Heart left ventricle (tissue), 16 donors: ENCODE results near the gene KHK. TPM values are rescaled to one million over a fixed set of nuclear protein-coding genes. Genes with fewer than 3 reads are reported as not detected.

Source experiments
- ATAC-seq, 4 donors: fragments of 200-7000 bp; cut with Tn5 transposase; one replicate each; pipeline ENCODE4 v1.9.1; 2020 to 2022; ENCODE audit warnings: moderate library complexity in 4 of 4, mild to moderate bottlenecking in 3 of 4, moderate number of reproducible peaks in 1 of 4
- DNase-seq, 5 donors: peaks; one replicate each; pipeline ENCODE4 v3.0.0-alpha.2; 2020
- H3K27ac ChIP-seq, 12 donors: fragments of 200-600 bp; sonication (generic) in 4 of 12; one replicate each; pipeline versions ENCODE4 v1.5.0 to v1.8.0; 2016 to 2022; ENCODE audit warnings: mild to moderate bottlenecking in 2 of 12
- H3K27me3 ChIP-seq, 9 donors: fragments of 200-600 bp; sonication (generic) in 2 of 9; one replicate each; pipeline versions ENCODE4 v1.5.1 to v1.8.0; 2016 to 2022; ENCODE audit warnings: mild to moderate bottlenecking in 3 of 9
- H3K36me3 ChIP-seq, 9 donors: fragments of 200-600 bp; sonication (generic) in 2 of 9; one replicate each; pipeline versions ENCODE4 v1.5.0 to v1.8.0; 2018 to 2022; ENCODE audit warnings: mild to moderate bottlenecking in 2 of 9
- H3K4me1 ChIP-seq, 12 donors: fragments of 200-600 bp; sonication (generic) in 4 of 12; one replicate each; pipeline versions ENCODE4 v1.5.0 to v1.8.0; 2016 to 2022; ENCODE audit warnings: mild to moderate bottlenecking in 3 of 12
- H3K4me3 ChIP-seq, 12 donors: fragments of 200-600 bp; sonication (generic) in 4 of 12; one replicate each; pipeline versions ENCODE4 v1.5.0 to v1.8.0; 2017 to 2022; ENCODE audit warnings: mild to moderate bottlenecking in 9 of 12, moderate library complexity in 4 of 12
- H3K9me3 ChIP-seq, 12 donors: fragments of 200-600 bp; sonication (generic) in 4 of 12; one replicate each; pipeline versions ENCODE4 v1.5.0 to v1.8.0; 2016 to 2022; ENCODE audit warnings: mild to moderate bottlenecking in 1 of 12
- CTCF ChIP-seq, 12 donors: fragments of 200-600 bp; sonication (generic) in 4 of 12; IDR thresholded peaks; one replicate each; pipeline versions ENCODE4 v1.5.0 to v1.8.0; 2018 to 2022; ENCODE audit warnings: antibody characterized with exemption in 12 of 12, mild to moderate bottlenecking in 5 of 12
- POLR2A ChIP-seq, 2 donors: fragments of 450-650 bp; IDR thresholded peaks; one replicate each; pipeline ENCODE4 v1.6.1; 2017; ENCODE audit warnings: antibody characterized with exemption in 2 of 2, mild to moderate bottlenecking in 2 of 2, moderate library complexity in 2 of 2
- WGBS, 4 donors: extraction: QIAGEN DNeasy Blood & Tissue Kit in 2 of 4; methylation state at CpG; one replicate each; pipeline versions ENCODE4 v1.1.5 to v1.1.7; 2013 to 2018; 5-methylcytosine and 5-hydroxymethylcytosine counted together
- intact Hi-C, 10 donors: fragments of 100-400 bp; cut with DNase I; formaldehyde crosslinking; loops; one replicate each; pipeline versions ENCODE4 v1.11.1 to v1.14.2; 2022
- polyA plus RNA-seq, 2 donors: library from polyadenylated mRNA; stranded (reverse); fragments of 200-250 nt; gene quantifications; one replicate each; pipeline ENCODE4 v1.2.3, GENCODE V29; 2013
- total RNA-seq, 9 donors: library from RNA; depleted of rRNA in 2 of 9; stranded (reverse); fragments of >200 nt in 2 of 9; fragmentation: NEBNext Ultra II Directional in 3 of 9; extraction: Animal tissue kit (Norgen Biotek cat#: 25700) in 3 of 9; gene quantifications; one replicate each; pipeline versions ENCODE4 v1.1.0 to v1.2.4, GENCODE V29; 2016 to 2023
- donor health status: ischemic (EF 13 %, LVEDD 7.1; RV severe dilation, severe dysfunction).
- donor health status: healthy with polysubstance abuse.
- donor health status: DM: no; HTN: yes; CAD: no.
- donor health status: DM: no; HTN: no; CAD: no.
- donor health status: ischemic (EF 25% LVEDD 6.9; RV normal size, moderate dysfunction).
- donor health status: ischemic (EF 25% LVEDD 5.7; RV mildly dilated, moderate dysfunction).
- donor health status: healthy.
- donor health status: DM: yes; HTN: yes; CAD: no.
- donor health status: ischemic (EF 35%, LVEDD 5.7; RV mildly dilated, moderate dysfunction).
- donor health status: nonischemic (EF 11% LVEDD 7.7; RV severe dilation, severe dysfunction).
- donor health status: DM: yes; HTN: yes; CAD: no.
- donor health status: PGD.
- donor health status: ischemic (EF 29% LVEDD 5.4; RV normal size, mild dysfunction).
- donor health status: nonischemic (EF 23%, LVEDD 6.1; RV moderate dilation, normal function).

KHK gene
- total and polyA plus RNA-seq, 11 donors, result 0.89 to 3.9 (median 1.8) TPM

DNA sequence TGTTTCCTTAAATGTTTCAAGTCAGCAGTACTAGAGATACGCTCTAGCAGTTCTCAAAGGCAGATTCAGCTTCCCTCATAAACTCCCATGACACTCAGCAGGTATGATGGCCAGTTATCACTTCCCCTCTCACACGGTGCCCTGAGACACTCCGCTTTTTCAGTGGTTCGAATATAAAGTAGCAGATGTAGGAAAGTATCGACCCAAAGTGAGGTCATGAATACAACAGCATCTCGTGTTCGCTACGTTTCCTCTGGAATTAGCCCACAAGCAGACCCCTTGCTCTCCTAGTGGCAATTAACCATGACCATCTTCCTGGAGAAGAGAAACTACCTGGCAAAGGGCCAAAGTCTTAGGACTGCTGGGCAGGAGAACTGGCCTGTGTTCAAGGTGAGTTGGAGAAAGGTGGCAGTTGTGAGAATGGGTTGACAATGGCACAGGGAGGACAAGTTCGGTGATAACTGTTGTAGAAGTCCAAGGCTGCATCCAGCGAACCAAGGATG is 44.4 kb upstream of the KHK start:
- intact Hi-C loops, result no loop called here
- H3K36me3 ChIP-seq, result peaks cover 0 to 59% (median 45%) of the 10 kb centered on the region in 9 donors
- TF ChIP-seq CTCF (IDR thresholded peaks at IDR 0.05), result no peak
- no peak for TF ChIP-seq POLR2A (IDR thresholded peaks at IDR 0.05)
- 76 to 79% (median 78%) methylated on average over 10 of the region's 10 CpGs for WGBS, 4 donors
- peaks cover 0 to 10% (median 0%) of the 10 kb centered on the region in 12 donors for H3K4me1 ChIP-seq
- H3K4me3 ChIP-seq, result no peak overlapping the region
- H3K27me3 ChIP-seq, result no peaks in the 10 kb centered on the region
- H3K9me3 ChIP-seq, result no peaks in the 10 kb centered on the region
- ATAC-seq, result peak in 1 of 4 donors; percentile 3
- peak overlapping the region in 1 of 12 donors; percentile 17 for H3K27ac ChIP-seq
- peak in 1 of 5 donors; percentile 6 for DNase-seq

GRCh38 chr2:27042985-27043634 is 43.5 kb upstream of the KHK start:
- WGBS, 4 donors, result 89 to 92% (median 91%) methylated on average over 7 of the region's 7 CpGs
- ATAC-seq (no peak), DNase-seq (peak in 1 of 5 donors; percentile 9)
- intact Hi-C loops, result no loop called here
- no peaks in the 10 kb centered on the region for H3K9me3 ChIP-seq
- H3K27me3 ChIP-seq, result no peaks in the 10 kb centered on the region
- H3K27ac ChIP-seq, result no peak overlapping the region
- H3K36me3 ChIP-seq, result peaks cover 0 to 50% (median 36%) of the 10 kb centered on the region in 9 donors
- peaks cover 0 to 10% (median 0%) of the 10 kb centered on the region in 12 donors for H3K4me1 ChIP-seq
- no peak overlapping the region for H3K4me3 ChIP-seq
- TF ChIP-seq POLR2A (IDR thresholded peaks at IDR 0.05) (no peak), CTCF (IDR thresholded peaks at IDR 0.05) (no peak)

DNA sequence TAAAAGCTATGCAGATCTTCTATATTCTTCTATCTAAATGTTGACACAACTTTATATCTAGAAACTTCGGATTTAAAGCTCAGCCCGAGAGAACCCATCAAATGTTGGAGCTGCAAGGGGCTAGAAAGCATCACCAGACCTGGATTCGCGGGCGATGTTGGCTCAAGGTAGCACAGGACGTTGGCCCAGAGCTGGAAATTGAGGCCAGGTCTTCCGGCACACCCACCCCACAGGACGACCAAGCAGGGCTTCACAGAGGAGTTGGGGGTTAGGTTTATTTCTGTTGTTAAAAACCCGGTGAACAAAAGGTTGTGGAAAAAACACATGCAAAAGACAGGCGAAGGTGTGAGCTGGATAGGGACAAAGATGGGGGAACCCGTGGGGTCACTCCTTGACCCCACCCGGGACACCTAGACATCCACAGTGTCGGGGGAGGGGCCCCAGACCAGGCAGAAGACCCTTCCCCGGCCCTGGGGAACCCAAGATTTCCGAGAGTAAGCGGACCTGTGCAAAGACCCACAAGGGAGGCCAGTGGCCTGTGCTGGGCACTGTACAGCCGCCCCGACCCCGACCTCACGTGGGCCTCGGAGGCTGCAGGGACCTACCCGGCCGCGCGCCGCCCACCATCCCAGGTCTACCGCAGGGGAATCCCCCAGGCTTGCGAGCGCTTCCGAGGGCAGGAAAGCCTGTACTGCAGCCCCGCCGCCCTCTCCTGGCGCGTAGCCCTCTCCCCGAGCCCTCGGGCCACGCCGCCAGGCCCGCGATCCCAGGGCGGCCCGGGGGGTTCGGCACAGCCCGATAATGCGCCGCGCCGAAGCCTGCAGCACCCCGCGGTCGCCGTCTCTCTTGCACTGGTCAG is 36.9 kb upstream of the KHK start:
- peak; percentile 36 to 75 (median 45) for DNase-seq
- no peaks in the 10 kb centered on the region for H3K9me3 ChIP-seq
- no peak for TF ChIP-seq POLR2A (IDR thresholded peaks at IDR 0.05)
- H3K4me1 ChIP-seq, result peaks cover 0 to 25% (median 12%) of the 10 kb centered on the region in 12 donors
- H3K27me3 ChIP-seq, result no peaks in the 10 kb centered on the region
- peaks cover 0 to 17% (median 10%) of the 10 kb centered on the region in 9 donors for H3K36me3 ChIP-seq
- peak in 3 of 4 donors; percentile 18 to 29 (median 21) for ATAC-seq
- peak overlapping the region; percentile 73 to 97 (median 91) for H3K4me3 ChIP-seq
- WGBS, 4 donors, result 8 to 33% (median 18%) methylated on average over 16 to 52 of the region's 52 CpGs
- H3K27ac ChIP-seq, result peak overlapping the region; percentile 47 to 95 (median 90)
- intact Hi-C loops, result loop anchor here in 6 of 10 donors (1.0 to 5.0 kb wide), 9 partner anchors 16 to 79 kb away; partner anchors contain the start of genes KHK (in 4 of the 6), MAPRE3 (in 1 of the 6), OST4 (in 1 of the 6) and TMEM214 (in 1 of the 6)

- peak; percentile 81 to 90 (median 86) for ATAC-seq
- Histone ChIP-seq H3K4me1 (peaks cover 0 to 25% (median 12%) of the 10 kb centered on the region in 12 donors), H3K27me3 (no peaks in the 10 kb centered on the region), H3K27ac (peak overlapping the region; percentile 47 to 95 (median 90)), H3K36me3 (peaks cover 0 to 25% (median 18%) of the 10 kb centered on the region in 9 donors), H3K4me3 (peak overlapping the region; percentile 73 to 97 (median 91)), H3K9me3 (no peaks in the 10 kb centered on the region)
- no peak for TF ChIP-seq POLR2A (IDR thresholded peaks at IDR 0.05)
- peak in 11 of 12 donors; percentile 8 to 60 (median 38) for TF ChIP-seq CTCF (IDR thresholded peaks at IDR 0.05)
- intact Hi-C loops, result loop anchor here in 6 of 10 donors (1.0 to 5.0 kb wide), 9 partner anchors 17 to 80 kb away; partner anchors contain the start of genes KHK (in 4 of the 6), MAPRE3 (in 1 of the 6), OST4 (in 1 of the 6) and TMEM214 (in 1 of the 6)
- 0% methylated on average over 23 to 48 of the region's 48 CpGs for WGBS, 4 donors
- DNase-seq, result peak; percentile 80 to 94 (median 87)
These were observed 36.1 kb upstream of the KHK start for GRCh38 chr2:27050281-27050995.
